HepG2 (cell line): ENCODE results near the gene RERE. TPM values are rescaled to one million over a fixed set of nuclear protein-coding genes. Genes with fewer than 3 reads are reported as not detected.

Experiments used
- ATAC-seq: fragments of 200-7000 bp; cut with Tn5 transposase; 3 replicates; pipeline ENCODE4 v1.9.1; 2020; ENCODE audit warnings: mild to moderate bottlenecking, moderate library complexity
- BruUV-seq: library from RNA; stranded (reverse); fragments of 400-500 nt; replicated peaks from 2 replicates; lab custom pipeline; 2021; lab: Mats Ljungman, UMichigan
- CTCF ChIA-PET: fragments of 300-600 bp; formaldehyde crosslinking; extraction: SDS; loops from one replicate; lab custom pipeline; 2021; ENCODE audit warnings: low total read pairs, inconsistent platforms, low intra/inter-chr PET ratio; lab: Yijun Ruan, JAX
- POLR2A ChIA-PET: fragments of 350-600 bp; sonication (Branson Sonifier 250); formaldehyde crosslinking; loops from one replicate; lab custom pipeline; 2020; ENCODE audit warnings: antibody characterized with exemption, inconsistent platforms; lab: Yijun Ruan, JAX
- DNase-seq: peaks from one replicate; pipeline ENCODE4 v3.0.0-alpha.2; 2015; ENCODE audit warnings: low spot score
- FAIRE-seq: peaks from 3 replicates; lab custom pipeline; 2011; peaks lifted over from hg19 to GRCh38; lab: Jason Lieb, UNC
- H2AFZ ChIP-seq: one replicate; pipeline ENCODE4 v1.6.1; 2011; ENCODE audit warnings: low read length, inconsistent platforms
- H3K27ac ChIP-seq: fragments of 300-600 bp; 3 replicates; pipeline ENCODE4 v1.8.0; 2011; ENCODE audit warnings: mixed run types, mild to moderate bottlenecking, mixed read lengths, low read length, inconsistent platforms; ENCODE audit not compliant: insufficient read depth; ENCODE audit errors: extremely low read length
- H3K27me3 ChIP-seq, 2 experiments: fragments of 200-600 bp in 1 of 2; 2 replicates in 1 of 2; 3 replicates in 1 of 2; pipeline versions ENCODE4 v1.6.0 to v1.8.0; 2011; ENCODE audit warnings: low read length in 2 of 2, mild to moderate bottlenecking in 2 of 2, moderate library complexity in 2 of 2, inconsistent platforms in 1 of 2; ENCODE audit not compliant: insufficient read depth in 2 of 2, control insufficient read depth in 1 of 2
- H3K36me3 ChIP-seq, 2 experiments: fragments of 200-600 bp in 1 of 2; replicated peaks in 1 of 2; 2 replicates in 1 of 2; 3 replicates in 1 of 2; pipeline versions ENCODE4 v1.5.1 to v1.8.0; 2011; ENCODE audit warnings: low read length in 2 of 2, inconsistent platforms in 1 of 2; ENCODE audit not compliant: insufficient read depth in 2 of 2, control insufficient read depth in 1 of 2
- H3K4me1 ChIP-seq: 2 replicates; pipeline ENCODE4 v1.5.1; 2012; ENCODE audit warnings: low read length, inconsistent platforms; ENCODE audit not compliant: insufficient read depth
- H3K4me2 ChIP-seq: 2 replicates; pipeline ENCODE4 v1.6.0; 2011; ENCODE audit warnings: low read depth, low read length, inconsistent platforms
- H3K4me3 ChIP-seq, 3 experiments: fragments of 200-600 bp in 1 of 3; sonication (generic), shearing (Covaris generic) in 1 of 3; replicated peaks in 1 of 3; 2 replicates each; pipeline ENCODE4 v1.5.1; 2011 to 2016; ENCODE audit warnings: low read length in 3 of 3, inconsistent platforms in 2 of 3, low read depth in 2 of 3, mild to moderate bottlenecking in 2 of 3, control low read depth in 1 of 3, mixed read lengths in 1 of 3; ENCODE audit not compliant: insufficient read depth in 1 of 3
- H3K79me2 ChIP-seq: one replicate; pipeline ENCODE4 v1.6.1; 2011; ENCODE audit warnings: low read length, inconsistent platforms; ENCODE audit not compliant: insufficient read depth
- H3K9ac ChIP-seq: 2 replicates; pipeline ENCODE4 v1.6.0; 2011; ENCODE audit warnings: mild to moderate bottlenecking, low read depth, low read length, inconsistent platforms; ENCODE audit not compliant: insufficient read depth
- H3K9me3 ChIP-seq: 2 replicates; pipeline ENCODE4 v1.5.1; 2012; ENCODE audit warnings: mild to moderate bottlenecking, low read length
- H4K20me1 ChIP-seq: 2 replicates; pipeline ENCODE4 v1.6.0; 2011; ENCODE audit warnings: inconsistent platforms, mild to moderate bottlenecking, low read length, moderate library complexity; ENCODE audit not compliant: insufficient read depth
- AGO2 ChIP-seq: fragments of 200-400 bp; formaldehyde crosslinking; optimal IDR thresholded peaks from 2 replicates; pipeline ENCODE3; 2017; ENCODE audit warnings: mild to moderate bottlenecking, low read depth, low read length, moderate library complexity
- RAD51 ChIP-seq: fragments of 450-650 bp; IDR thresholded peaks from 2 replicates; pipeline ENCODE4 v1.6.1; 2016; ENCODE audit warnings: borderline replicate concordance
- RBM22 ChIP-seq: fragments of 200-400 bp; formaldehyde crosslinking; optimal IDR thresholded peaks from 2 replicates; pipeline ENCODE3; 2017; ENCODE audit warnings: mild to moderate bottlenecking, low read length, moderate library complexity
- ZFP41 ChIP-seq: sonication (generic); formaldehyde crosslinking; IDR thresholded peaks from 2 replicates; pipeline ENCODE4 v1.4.0; 2020; ENCODE audit warnings: mild to moderate bottlenecking, missing genetic modification reagents, borderline replicate concordance
- ZNF570 ChIP-seq: sonication (generic); formaldehyde crosslinking; IDR thresholded peaks from 2 replicates; pipeline ENCODE4 v1.4.0; 2020; ENCODE audit warnings: mild to moderate bottlenecking, missing genetic modification reagents, borderline replicate concordance
- WGBS: methylation state at CpG from one replicate; pipeline ENCODE4 v1.1.6; 2017; ENCODE audit warnings: low lambda C conversion rate; 5-methylcytosine and 5-hydroxymethylcytosine counted together
- in situ Hi-C: cut with HindIII; loops from 2 replicates; pipeline ENCODE4 v1.10.0; 2017; ENCODE audit warnings: low pct_unique_long_range_greater_than_20kb; ENCODE audit not compliant: extremely low pct_ligation_motif_present
- intact Hi-C: fragments of 100-400 bp; cut with micrococcal nuclease; formaldehyde crosslinking; loops from one replicate; pipeline ENCODE4 v1.10.0; 2022; ENCODE audit not compliant: unreplicated experiment
- polyA plus RNA-seq, 8 experiments: library from polyadenylated mRNA; depleted of rRNA in 3 of 8; stranded (reverse) in 7 of 8; unstranded in 1 of 8; fragments of >200 nt; fragmentation: Illumina TruSeq in 4 of 8; extraction: Trizol in 4 of 8; gene quantifications; 2 replicates each; pipeline versions ENCODE4 v1.2.1 to v1.2.3, GENCODE V29; 2011 to 2016; ENCODE audit warnings: low read depth in 4 of 8, missing spikeins in 1 of 8, mixed read lengths in 1 of 8; ENCODE audit not compliant: insufficient read depth in 1 of 8
- total RNA-seq, 5 experiments: library from RNA; depleted of rRNA; stranded (reverse); fragments of >200 nt; fragmentation: Illumina TruSeq; extraction: Trizol; gene quantifications; 2 replicates each; pipeline ENCODE4 v1.2.3, GENCODE V29; 2016; ENCODE audit warnings: low read depth in 1 of 5
- TF ChIP-seq, protein P1 (sequence below): sonication (generic); formaldehyde crosslinking; IDR thresholded peaks from 2 replicates; pipeline ENCODE4 v1.8.0; 2022; ENCODE audit warnings: mild to moderate bottlenecking, missing genetic modification reagents, borderline replicate concordance

Gene RERE
- total and polyA plus RNA-seq, 2 of the 13 experiments (the other 11 are each of a cell fraction or from before 2014, with no cell fraction given), result 18.3 to 21.9 TPM

DNA sequence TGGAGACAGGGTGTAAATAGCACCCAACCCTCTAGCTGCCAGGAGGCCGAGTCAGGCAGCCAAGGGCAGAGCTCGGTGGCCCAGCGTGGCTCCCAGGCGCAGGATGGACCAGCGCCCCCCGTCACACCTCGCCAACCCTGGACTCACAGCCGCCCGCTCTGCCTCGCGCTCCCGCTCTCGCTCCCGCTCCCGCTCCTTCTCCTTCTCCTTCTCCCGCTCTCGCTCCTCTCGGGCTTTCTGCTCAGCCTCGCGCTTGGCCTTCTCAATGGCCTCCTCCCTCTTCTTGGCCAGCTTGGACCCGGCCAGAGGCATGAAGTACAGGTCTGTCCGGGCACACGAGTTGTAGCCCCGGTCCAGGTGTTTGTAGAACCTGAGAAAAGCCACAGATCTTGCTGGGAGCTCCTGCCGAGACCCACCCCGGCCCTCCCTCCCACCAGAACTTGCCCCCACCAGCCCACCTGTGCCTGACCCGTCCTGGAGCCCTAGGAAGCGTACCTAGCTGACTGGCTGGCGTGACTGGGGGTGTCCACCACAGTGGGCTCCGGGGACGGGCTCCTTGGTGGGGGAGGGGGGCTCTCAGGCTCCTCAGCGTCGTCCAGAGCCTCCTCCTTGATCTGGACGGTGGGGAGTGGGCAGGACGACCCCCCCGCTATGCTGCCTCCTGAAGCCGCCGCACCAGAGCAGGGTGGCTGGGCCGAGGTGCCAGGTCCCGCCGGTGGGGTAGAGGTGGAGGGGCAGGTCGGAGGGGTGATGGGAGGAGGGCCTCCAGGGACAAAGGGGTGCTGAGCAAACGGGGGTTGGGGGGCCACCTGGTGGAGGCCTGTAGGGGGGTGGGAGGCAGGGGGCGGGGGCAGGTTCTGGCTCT lies 457.6 kb downstream of the RERE start:
- TF ChIP-seq AGO2, result peak; percentile 57
- no peak for TF ChIP-seq RAD51
- TF ChIP-seq ZFP41 (CRISPR knock-in tag), result no peak
- no peak for TF ChIP-seq ZNF570
- TF ChIP-seq RBM22, result peak; percentile 48
- TF ChIP-seq, protein P1, sequence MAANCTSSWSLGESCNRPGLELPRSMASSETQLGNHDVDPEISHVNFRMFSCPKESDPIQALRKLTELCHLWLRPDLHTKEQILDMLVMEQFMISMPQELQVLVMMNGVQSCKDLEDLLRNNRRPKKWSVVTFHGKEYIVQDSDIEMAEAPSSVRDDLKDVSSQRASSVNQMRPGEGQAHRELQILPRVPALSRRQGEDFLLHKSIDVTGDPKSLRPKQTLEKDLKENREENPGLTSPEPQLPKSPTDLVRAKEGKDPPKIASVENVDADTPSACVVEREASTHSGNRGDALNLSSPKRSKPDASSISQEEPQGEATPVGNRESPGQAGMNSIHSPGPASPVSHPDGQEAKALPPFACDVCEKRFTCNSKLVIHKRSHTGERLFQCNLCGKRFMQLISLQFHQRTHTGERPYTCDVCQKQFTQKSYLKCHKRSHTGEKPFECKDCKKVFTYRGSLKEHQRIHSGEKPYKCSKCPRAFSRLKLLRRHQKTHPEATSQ (CRISPR knock-in tag), result no peak
- H3K27ac ChIP-seq, result no peak overlapping the region
- POLR2A ChIA-PET, result no interaction called here
- H3K27me3 ChIP-seq, result no peaks in the 10 kb centered on the region; a peak in 1 of 5 replicates
- no peak overlapping the region for H3K9ac ChIP-seq
- no peaks in the 10 kb centered on the region for H3K4me1 ChIP-seq
- FAIRE-seq, result no peak
- H2AFZ ChIP-seq, result no peak overlapping the region
- 0 out of 2 replicates have a peak, but pooled peaks cover 4% of the 10 kb centered on the region for H4K20me1 ChIP-seq
- ATAC-seq, result no peak
- no peak overlapping the region for H3K4me2 ChIP-seq
- in situ Hi-C loops (no loop called here), intact Hi-C loops (no loop called here)
- DNase-seq, result no peak
- WGBS, result 98% methylated on average over 43 of the region's 44 CpGs
- H3K9me3 ChIP-seq, result no peaks in the 10 kb centered on the region
- H3K4me3 ChIP-seq, result no peak overlapping the region
- no peaks in the 10 kb centered on the region for H3K79me2 ChIP-seq
- BruUV-seq, result no TSS peak
- CTCF ChIA-PET, result no interaction called here
- H3K36me3 ChIP-seq, result peaks cover 63 to 86% of the 10 kb centered on the region in 2 experiments
